IMR-90 (cell line): ENCODE results near the gene AKR1A1. TPM values are rescaled to one million over a fixed set of nuclear protein-coding genes. Genes with fewer than 3 reads are reported as not detected.

Experiments used
- ELK1 ChIP-seq: fragments of 150-350 bp; IDR thresholded peaks from 2 replicates; pipeline ENCODE4 v1.6.1; 2016; ENCODE audit warnings: low read depth, mild to moderate bottlenecking, low read length, moderate library complexity, borderline replicate concordance
- polyA plus RNA-seq, 3 experiments: library from polyadenylated mRNA; depleted of rRNA; stranded (reverse); fragments of >200 nt; gene quantifications; 2 replicates each; pipeline ENCODE4 v1.2.3, GENCODE V29; 2012; ENCODE audit warnings: low replicate concordance in 1 of 3
- total RNA-seq: library from RNA; depleted of rRNA; stranded (reverse); fragments of >200 nt; gene quantifications from 2 replicates; pipeline ENCODE4 v1.2.3, GENCODE V29; 2012

AKR1A1 gene
- total and polyA plus RNA-seq, 2 of the 4 experiments (the other 2 are of a cell fraction): 141 to 151 TPM

GRCh38 chr1:45521413-45522323 is 29.0 kb upstream of the AKR1A1 start, which contains the start of gene PRDX1 (continued):
- no peak for TF ChIP-seq ELK1
